Cardiac septum (tissue), 1 donor: ENCODE data around the gene TP63. TPM values are rescaled to one million over a fixed set of nuclear protein-coding genes. Genes with fewer than 3 reads are reported as not detected.
"Not testable (repeated sequence)": the region's sequence is repeated elsewhere in the genome, so short reads cannot be mapped to it uniquely, and the experiment has no call there.

Experiments
- DNase-seq: peaks from one replicate; pipeline ENCODE4 v3.0.0-alpha.2; 2020; ENCODE audit warnings: low spot score
- intact Hi-C: fragments of 100-400 bp; cut with DNase I; formaldehyde crosslinking; loops from one replicate; pipeline ENCODE4 v1.14.0; 2022
- long read RNA-seq: library from polyadenylated mRNA; unstranded; transcript quantifications from one replicate; pipeline ENCODE4 v2.0.0, GENCODE V29; 2021
- total RNA-seq: library from RNA; stranded (reverse); fragmentation: NEBNext Ultra II Directional; extraction: Animal tissue kit (Norgen Biotek cat#: 25700); gene quantifications from one replicate; pipeline ENCODE4 v1.2.1, GENCODE V29; 2021
- donor health status: DM: no; HTN: no; CAD: no.

Gene TP63
- total RNA-seq, result 0.40 TPM
- long read RNA-seq, result 0 reads

- DNase-seq, result no peak
- intact Hi-C loops, result no loop called here
Observed at GRCh38 chr3:189631373-189631408, at the start of gene TP63. TSS of gene TP63 (plus strand) at chr3:189631389. CDS start at chr3:189631516, 127 bp downstream.

GRCh38 chr3:189582179-189582578, 49.0 kb upstream of the TP63 start:
- DNase-seq, result no peak
- intact Hi-C loops, result no loop called here

- intact Hi-C loops, result no loop called here
- DNase-seq, result no peak
Observed at GRCh38 chr3:189584645-189585044, 46.5 kb upstream of the TP63 start.

- no peak for DNase-seq
- intact Hi-C loops, result no loop called here
Observed at GRCh38 chr3:189586941-189587663, 44.1 kb upstream of the TP63 start.

GRCh38 chr3:189587664-189588040, 43.5 kb upstream of the TP63 start:
- intact Hi-C loops, result no loop called here
- DNase-seq, result no peak

DNA sequence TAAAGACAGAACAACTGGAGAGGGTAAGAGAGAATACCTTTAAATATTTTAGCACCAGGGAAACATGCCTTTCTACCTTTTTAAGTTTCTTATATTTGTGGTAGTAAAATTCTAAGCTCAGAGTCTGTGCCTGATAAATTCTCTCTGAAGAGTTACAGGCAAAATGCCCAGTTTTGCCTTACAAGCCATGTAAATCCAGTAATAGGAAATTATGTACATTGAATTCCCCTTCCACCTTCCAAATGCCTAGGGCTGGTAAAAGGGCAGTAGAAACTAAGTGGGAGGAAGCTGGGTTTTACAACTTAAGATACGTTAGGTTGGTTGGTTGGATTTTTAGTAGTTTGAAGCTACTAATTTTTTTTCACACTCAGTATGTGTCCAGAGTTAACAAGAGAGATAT, 43.1 kb upstream of the TP63 start:
- DNase-seq, result no peak
- intact Hi-C loops, result no loop called here

GRCh38 chr3:189588475-189589178, 42.6 kb upstream of the TP63 start:
- intact Hi-C loops, result no loop called here

GRCh38 chr3:189589179-189589569, 42.0 kb upstream of the TP63 start:
- no peak for DNase-seq
- intact Hi-C loops, result no loop called here

More at GRCh38 chr3:189588475-189589178, 42.6 kb upstream of the TP63 start:
- DNase-seq, result no peak

DNA sequence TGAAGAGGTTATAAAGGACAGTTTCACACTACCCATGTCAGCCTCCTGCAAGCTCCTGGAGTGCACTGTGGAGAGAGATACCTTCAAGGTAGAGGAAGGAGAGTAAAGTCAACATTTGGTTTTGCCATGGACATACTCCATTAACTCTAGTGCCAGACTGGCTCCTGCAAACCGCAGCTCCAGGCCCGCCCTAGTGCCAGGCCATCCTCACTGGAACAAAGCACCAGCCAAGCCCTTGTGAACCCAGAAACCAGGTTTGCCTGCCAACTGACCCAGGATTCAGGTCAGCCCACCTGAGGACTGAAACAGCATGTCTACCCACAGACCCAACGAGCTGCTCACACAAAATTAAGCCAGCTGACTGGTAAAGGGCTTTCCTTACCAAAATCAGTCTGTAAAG, 41.0 kb upstream of the TP63 start:
- no peak for DNase-seq
- intact Hi-C loops, result no loop called here

DNA sequence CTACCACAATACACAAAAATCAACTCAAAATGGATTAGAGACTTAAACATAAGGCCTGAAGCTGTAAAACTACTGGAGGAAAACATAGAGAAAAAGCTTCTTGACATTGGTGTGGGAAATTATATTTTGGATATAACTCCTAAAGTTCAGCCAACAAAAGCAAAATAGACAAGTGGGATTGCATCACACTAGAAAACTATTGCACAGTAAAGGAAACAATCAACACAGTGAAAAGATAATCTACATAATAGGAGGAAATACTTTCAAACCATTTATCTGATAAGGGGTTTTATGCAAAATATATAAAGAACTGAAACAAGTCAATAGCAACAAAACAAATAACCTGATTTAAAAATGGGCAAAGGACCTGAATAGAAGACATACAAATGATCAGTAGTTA, 37.6 kb upstream of the TP63 start:
- intact Hi-C loops, result no loop called here
- no peak for DNase-seq

DNA sequence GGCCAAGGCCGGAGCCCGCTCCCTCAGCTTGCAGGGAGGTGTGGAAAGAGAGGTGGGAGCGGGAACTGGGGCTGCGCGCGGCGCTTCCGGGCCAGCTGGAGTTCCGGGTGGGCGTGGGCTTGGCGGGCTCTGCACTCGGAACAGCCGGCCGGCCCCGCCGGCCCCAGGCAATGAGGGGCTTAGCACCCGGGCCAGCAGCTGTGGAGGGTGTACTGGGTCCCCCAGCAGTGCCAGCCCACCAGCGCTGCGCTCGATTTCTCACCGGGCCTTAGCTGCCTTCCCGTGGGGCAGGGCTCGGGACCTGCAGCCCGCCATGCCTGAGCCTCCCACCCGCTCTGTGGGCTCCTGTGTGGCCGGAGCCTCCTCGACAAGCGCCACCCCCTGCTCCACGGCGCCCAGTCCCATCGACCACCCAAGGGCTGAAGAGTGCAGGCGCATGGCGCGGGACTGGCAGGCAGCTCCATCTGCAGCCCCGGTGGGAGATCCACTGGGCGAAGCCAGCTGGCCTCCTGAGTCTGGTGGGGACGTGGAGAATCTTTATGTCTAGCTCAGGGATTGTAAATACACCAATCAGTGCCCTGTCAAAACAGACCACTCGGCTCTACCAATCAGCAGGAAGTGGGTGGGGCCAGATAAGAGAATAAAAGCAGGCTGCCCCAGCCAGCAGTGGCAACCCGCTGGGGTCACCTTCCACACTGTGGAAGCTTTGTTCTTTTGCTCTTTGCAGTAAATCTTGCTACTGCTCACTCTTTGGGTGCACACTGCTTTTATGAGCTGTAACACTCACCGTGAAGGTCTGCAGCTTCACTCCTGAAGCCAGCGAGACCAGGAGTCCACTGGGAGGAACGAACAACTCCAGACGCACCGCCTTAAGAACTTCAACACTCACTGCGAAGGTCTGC, 34.9 kb upstream of the TP63 start:
- intact Hi-C loops, DNase-seq: not testable (repeated sequence)

- intact Hi-C loops, result no loop called here
- DNase-seq, result no peak
Observed at GRCh38 chr3:189597918-189598317, 33.3 kb upstream of the TP63 start.

DNA sequence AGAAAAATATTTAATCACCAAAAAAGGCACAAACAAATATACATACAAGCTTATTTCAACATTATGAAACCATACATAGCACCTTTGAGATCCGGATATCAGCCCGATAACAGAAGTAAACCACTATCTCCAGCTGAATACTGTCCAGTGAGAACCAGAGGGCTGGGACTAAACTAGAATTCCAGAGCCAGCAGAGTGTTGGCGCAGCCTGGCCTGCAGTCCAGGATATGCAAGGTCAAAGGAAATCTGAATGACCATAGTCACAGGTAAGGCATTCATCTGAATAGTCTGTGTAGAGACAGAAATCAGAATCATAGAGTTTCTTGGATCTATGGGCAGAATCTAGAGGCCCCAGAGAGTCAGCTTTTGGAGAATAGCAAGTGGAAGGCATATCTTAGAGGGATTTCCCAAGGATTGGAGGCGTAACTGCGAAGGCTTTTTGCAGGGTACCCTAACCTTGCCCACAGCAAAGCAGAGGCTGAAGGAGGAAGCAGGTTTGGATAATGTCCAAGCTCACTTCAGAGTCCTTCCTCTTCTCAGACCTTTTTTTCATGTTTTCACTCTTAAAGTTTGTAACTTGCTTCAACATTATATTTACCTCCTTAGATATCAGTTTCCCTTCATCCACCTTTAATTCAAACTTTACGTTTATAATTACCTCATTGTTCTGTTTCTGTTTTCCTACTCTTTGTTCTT, 32.5 kb upstream of the TP63 start:
- no peak for DNase-seq

DNA sequence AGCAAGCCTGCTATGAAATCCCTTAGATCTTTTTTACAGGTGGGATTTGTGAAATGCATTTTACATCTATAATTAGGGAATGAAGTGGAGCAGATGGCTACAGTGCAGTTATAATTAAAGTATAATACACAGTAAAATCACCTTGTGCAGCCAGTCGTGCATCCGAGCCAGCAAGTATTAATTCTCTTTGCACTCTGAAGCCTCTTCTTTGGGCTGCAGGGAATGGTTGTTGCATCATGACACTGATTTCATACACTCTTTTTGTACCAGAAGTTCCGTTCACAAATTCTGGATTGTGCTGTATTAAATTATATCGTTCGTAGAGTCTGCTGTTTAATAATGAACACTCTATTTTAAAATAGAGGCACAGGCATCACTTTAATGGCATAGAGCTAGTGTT, 28.7 kb upstream of the TP63 start:
- intact Hi-C loops, result no loop called here

More for the DNA sequence above, 32.5 kb upstream of the TP63 start:
- intact Hi-C loops, result no loop called here

GRCh38 chr3:189605717-189606116, 25.5 kb upstream of the TP63 start:
- DNase-seq, result no peak
- intact Hi-C loops, result no loop called here

More for the DNA sequence above, 28.7 kb upstream of the TP63 start:
- DNase-seq, result no peak

- no peak for DNase-seq
- intact Hi-C loops, result no loop called here
Observed at GRCh38 chr3:189606774-189607173, 24.4 kb upstream of the TP63 start.

DNA sequence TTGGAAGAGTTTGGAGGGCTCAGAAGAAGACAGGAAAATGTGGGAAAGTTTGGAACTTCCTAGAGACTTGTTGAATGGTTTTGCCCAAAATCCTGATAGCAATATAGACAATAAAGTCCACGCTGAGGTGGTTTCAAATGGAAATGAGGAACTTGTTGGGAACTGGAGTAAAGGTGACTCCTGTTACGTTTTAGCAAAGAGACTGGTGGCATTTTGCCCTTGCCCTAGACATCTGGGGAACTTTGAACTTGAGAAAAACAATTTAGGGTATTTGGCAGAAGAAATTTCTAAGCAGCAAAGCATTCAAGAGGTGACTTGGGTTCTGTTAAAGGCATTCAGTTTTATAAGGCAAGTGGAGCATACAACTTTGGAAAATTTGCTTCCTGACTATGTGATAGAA, 18.5 kb upstream of the TP63 start:
- intact Hi-C loops, DNase-seq: not testable (repeated sequence)

- no peak for DNase-seq
- intact Hi-C loops, result no loop called here
Observed at GRCh38 chr3:189613122-189613521, 18.1 kb upstream of the TP63 start.

DNA sequence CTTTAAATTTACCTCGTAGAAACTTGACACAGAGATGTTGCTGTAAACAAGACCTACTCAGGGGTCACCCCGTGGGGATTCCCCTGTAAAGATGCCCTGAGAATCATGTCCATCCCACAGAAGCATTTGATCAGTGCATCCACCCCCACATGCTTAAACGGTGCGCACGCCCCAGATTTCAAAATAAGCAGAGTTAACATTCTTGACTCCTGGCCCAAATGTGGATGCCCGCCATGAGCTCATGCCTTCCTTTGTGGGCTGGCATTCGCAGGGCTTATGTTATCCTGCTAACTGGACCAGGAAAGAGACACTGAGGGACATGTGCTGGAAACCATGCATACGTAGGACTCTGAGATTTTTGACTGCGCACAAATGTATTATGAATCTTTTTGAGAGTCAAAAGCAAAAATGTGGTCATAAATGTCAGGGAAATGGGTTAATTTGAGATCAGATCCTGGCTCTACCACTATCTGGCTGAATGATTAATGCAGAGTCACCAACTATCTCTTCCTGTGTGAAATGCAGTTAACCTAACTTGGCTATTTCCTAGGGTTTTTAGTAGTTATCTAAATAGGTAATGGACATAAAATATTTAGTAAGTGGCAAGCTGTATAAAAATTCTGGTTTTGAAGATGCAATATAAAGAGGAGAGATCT, 9.1 kb upstream of the TP63 start:
- DNase-seq, result no peak
- intact Hi-C loops, result no loop called here

GRCh38 chr3:189622629-189623028, 8.6 kb upstream of the TP63 start:
- no peak for DNase-seq
- intact Hi-C loops, result no loop called here
